Mammary epithelial cell (primary cell): ENCODE data around the gene ZNF17.

Experiments used
- EZH2 ChIP-seq: IDR thresholded peaks from 2 replicates; pipeline ENCODE4 v1.6.1; 2012; ENCODE audit warnings: low read length, inconsistent platforms, borderline replicate concordance
- TF ChIP-seq, protein P1 (sequence below), 2 donors: IDR thresholded peaks in 1 of 2; conservative IDR thresholded peaks in 1 of 2; 2 replicates each; pipeline ENCODE4 v1.5.1; 2011 to 2012; ENCODE audit warnings: inconsistent platforms in 2 of 2, low read length in 2 of 2, mild to moderate bottlenecking in 2 of 2, control low read depth in 1 of 2, low read depth in 1 of 2; ENCODE audit not compliant: insufficient read depth in 1 of 2; ENCODE audit errors: extremely low read depth in 1 of 2

DNA sequence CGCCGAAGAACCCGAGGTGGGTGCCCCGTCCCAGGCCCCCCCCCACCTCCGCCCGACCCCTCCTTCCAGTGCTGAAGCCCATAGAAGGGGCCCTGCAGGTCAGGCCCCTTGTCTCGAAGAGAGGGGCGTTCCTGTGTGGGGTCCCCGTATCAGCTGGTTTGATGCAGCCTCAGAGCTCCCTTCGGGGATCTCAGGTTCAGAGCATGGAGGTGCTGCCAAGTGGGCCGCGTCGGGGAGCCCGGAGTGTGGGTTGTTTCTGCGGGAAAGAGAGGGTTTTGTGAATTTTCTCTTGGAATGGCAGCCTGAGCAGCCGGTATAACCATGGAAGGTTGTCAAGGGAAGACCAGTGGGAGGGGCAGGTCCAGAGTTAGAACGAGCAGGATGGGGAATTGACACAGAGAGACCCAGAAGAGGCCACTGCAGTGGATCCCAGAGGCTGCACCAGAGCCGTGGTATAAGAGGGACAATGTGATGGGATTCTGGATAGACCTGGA, 47.2 kb upstream of the ZNF17 start:
- TF ChIP-seq, protein P1, sequence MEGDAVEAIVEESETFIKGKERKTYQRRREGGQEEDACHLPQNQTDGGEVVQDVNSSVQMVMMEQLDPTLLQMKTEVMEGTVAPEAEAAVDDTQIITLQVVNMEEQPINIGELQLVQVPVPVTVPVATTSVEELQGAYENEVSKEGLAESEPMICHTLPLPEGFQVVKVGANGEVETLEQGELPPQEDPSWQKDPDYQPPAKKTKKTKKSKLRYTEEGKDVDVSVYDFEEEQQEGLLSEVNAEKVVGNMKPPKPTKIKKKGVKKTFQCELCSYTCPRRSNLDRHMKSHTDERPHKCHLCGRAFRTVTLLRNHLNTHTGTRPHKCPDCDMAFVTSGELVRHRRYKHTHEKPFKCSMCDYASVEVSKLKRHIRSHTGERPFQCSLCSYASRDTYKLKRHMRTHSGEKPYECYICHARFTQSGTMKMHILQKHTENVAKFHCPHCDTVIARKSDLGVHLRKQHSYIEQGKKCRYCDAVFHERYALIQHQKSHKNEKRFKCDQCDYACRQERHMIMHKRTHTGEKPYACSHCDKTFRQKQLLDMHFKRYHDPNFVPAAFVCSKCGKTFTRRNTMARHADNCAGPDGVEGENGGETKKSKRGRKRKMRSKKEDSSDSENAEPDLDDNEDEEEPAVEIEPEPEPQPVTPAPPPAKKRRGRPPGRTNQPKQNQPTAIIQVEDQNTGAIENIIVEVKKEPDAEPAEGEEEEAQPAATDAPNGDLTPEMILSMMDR (conservative IDR thresholded peaks at IDR 0.05 in 1 of 2, IDR thresholded peaks at IDR 0.05 in 1 of 2; ENCODE audit: extremely low read depth in 1 of 2, insufficient read depth in 1 of 2, low read depth in 1 of 2, low read length in 2 of 2), result no peak
- TF ChIP-seq EZH2, result no peak
